Thyroid gland (tissue), 4 donors: ENCODE measurements around the gene MALT1.

Experiments
- CTCF ChIP-seq, 6 experiments: fragments of 200-600 bp in 3 of 6; fragments of 450-650 bp in 3 of 6; sonication (generic) in 3 of 6; IDR thresholded peaks; one replicate each; pipeline ENCODE4 v1.5.1; 2016 to 2019; ENCODE audit warnings: antibody characterized with exemption in 6 of 6, mild to moderate bottlenecking in 2 of 6, inconsistent platforms in 1 of 6, moderate library complexity in 1 of 6
- POLR2A ChIP-seq, 2 donors: fragments of 450-650 bp; IDR thresholded peaks; one replicate each; pipeline ENCODE4 v1.6.1; 2017; ENCODE audit warnings: antibody characterized with exemption in 2 of 2, mild to moderate bottlenecking in 2 of 2, moderate library complexity in 1 of 2

GRCh38 chr18:58657494-58657893 lies 13.8 kb upstream of the MALT1 start:
- TF ChIP-seq CTCF (IDR thresholded peaks at IDR 0.05) (no peak), POLR2A (IDR thresholded peaks at IDR 0.05) (no peak)
